ENCODE measurements around the gene RAI1. TPM values are rescaled to one million over a fixed set of nuclear protein-coding genes. Genes with fewer than 3 reads are reported as not detected.
A peak's percentile ranks its signal among the peaks of the same experiment; 100 is the strongest.

Gene RAI1
- total and polyA plus RNA-seq, 10 of the 15 experiments (the other 5 are each of a cell fraction or from before 2014, with no cell fraction given) = 0.66 to 37.7 (median 6.0) TPM

- Histone ChIP-seq H3K79me2 (ENCODE audit: control insufficient read depth, insufficient read depth, low read length) (no peaks in the 10 kb centered on the region; the same call in none of the 2 replicates), H3K27ac (ENCODE audit: control insufficient read depth, insufficient read depth) (no peak overlapping the region), H3K9ac (ENCODE audit: control insufficient read depth, insufficient read depth, low read length) (no peak overlapping the region), H4K20me1 (ENCODE audit: control insufficient read depth, insufficient read depth) (no peaks in the 10 kb centered on the region; the same call in 1 of the 2 replicates), H3K4me1 (ENCODE audit: control insufficient read depth, insufficient read depth, low read length) (peaks cover 15% of the 10 kb centered on the region), H3K4me2 (ENCODE audit: control insufficient read depth, insufficient read depth) (0 out of 2 replicates have a peak overlapping the region, but pooled peaks have one; percentile 30), H3K9me3 (replicated peaks; ENCODE audit: control insufficient read depth, insufficient read depth, low read length) (no peaks in the 10 kb centered on the region), H3K4me3 (peak overlapping the region; percentile 84), H2AFZ (ENCODE audit: control insufficient read depth, low read depth, low read length) (no peak overlapping the region), H3K36me3 (ENCODE audit: control insufficient read depth in 2 of 2, insufficient read depth in 2 of 2, low read length in 1 of 2) (peaks cover 0 to 4% of the 10 kb centered on the region in 2 experiments; a peak in 3 of 4 replicates), H3K27me3 (replicated peaks in 1 of 2; ENCODE audit: control insufficient read depth in 2 of 2, insufficient read depth in 2 of 2, low read length in 1 of 2) (no peaks in the 10 kb centered on the region)
- SMC1A ChIA-PET (ENCODE audit: uncharacterized antibody, unreplicated experiment) = no interaction called here
- POLR2A ChIA-PET = interaction anchor here (1.1 kb wide), 1 partner anchor 9 kb away, joined by 5 read pairs; no protein-coding TSS in a partner anchor
- CTCF ChIA-PET = interaction anchor here (1.0 to 1.6 kb wide), 2 partner anchors 9 to 44 kb away, joined by 4 read pairs; no protein-coding TSS in a partner anchor
- 97% methylated on average over 23 of the region's 23 CpGs for WGBS (ENCODE audit: insufficient coverage, insufficient replicate concordance, low lambda C conversion rate, missing lambda C conversion rate)
- FAIRE-seq (no peak), DNase-seq (ENCODE audit: low read depth, low spot score) (no peak), ATAC-seq (no peak)
- BruUV-seq (replicated peaks) = no TSS peak
- intact Hi-C loops (cut with micrococcal nuclease; ENCODE audit: unreplicated experiment) = no loop called here
- in situ Hi-C loops (cut with MboI) = no loop called here
- no peak for TF ChIP-seq YBX1 (IDR thresholded peaks at IDR 0.05)
- no peak for TF ChIP-seq IKZF2 (IDR thresholded peaks at IDR 0.05)
- TF ChIP-seq, protein P1, sequence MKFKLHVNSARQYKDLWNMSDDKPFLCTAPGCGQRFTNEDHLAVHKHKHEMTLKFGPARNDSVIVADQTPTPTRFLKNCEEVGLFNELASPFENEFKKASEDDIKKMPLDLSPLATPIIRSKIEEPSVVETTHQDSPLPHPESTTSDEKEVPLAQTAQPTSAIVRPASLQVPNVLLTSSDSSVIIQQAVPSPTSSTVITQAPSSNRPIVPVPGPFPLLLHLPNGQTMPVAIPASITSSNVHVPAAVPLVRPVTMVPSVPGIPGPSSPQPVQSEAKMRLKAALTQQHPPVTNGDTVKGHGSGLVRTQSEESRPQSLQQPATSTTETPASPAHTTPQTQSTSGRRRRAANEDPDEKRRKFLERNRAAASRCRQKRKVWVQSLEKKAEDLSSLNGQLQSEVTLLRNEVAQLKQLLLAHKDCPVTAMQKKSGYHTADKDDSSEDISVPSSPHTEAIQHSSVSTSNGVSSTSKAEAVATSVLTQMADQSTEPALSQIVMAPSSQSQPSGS (IDR thresholded peaks at IDR 0.05; ENCODE audit: low read length) = no peak
- no peak for TF ChIP-seq KAT2A (conservative IDR thresholded peaks at IDR 0.05; ENCODE audit: control insufficient read depth, low read depth, low read length)
- TF ChIP-seq, protein P2, sequence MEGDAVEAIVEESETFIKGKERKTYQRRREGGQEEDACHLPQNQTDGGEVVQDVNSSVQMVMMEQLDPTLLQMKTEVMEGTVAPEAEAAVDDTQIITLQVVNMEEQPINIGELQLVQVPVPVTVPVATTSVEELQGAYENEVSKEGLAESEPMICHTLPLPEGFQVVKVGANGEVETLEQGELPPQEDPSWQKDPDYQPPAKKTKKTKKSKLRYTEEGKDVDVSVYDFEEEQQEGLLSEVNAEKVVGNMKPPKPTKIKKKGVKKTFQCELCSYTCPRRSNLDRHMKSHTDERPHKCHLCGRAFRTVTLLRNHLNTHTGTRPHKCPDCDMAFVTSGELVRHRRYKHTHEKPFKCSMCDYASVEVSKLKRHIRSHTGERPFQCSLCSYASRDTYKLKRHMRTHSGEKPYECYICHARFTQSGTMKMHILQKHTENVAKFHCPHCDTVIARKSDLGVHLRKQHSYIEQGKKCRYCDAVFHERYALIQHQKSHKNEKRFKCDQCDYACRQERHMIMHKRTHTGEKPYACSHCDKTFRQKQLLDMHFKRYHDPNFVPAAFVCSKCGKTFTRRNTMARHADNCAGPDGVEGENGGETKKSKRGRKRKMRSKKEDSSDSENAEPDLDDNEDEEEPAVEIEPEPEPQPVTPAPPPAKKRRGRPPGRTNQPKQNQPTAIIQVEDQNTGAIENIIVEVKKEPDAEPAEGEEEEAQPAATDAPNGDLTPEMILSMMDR (IDR thresholded peaks at IDR 0.05 in 2 of 3, conservative IDR thresholded peaks at IDR 0.05 in 1 of 3; ENCODE audit: control insufficient read depth in 2 of 3, extremely low read depth in 1 of 3, insufficient read depth in 1 of 3, low read depth in 3 of 3, low read length in 3 of 3) = no peak
- no peak; the same call in 1 of the 2 replicates for TF ChIP-seq MLLT1 (IDR thresholded peaks at IDR 0.05)
- TF ChIP-seq ETV6 (conservative IDR thresholded peaks at IDR 0.05 in 1 of 2, IDR thresholded peaks at IDR 0.05 in 1 of 2; ENCODE audit: borderline replicate concordance in 1 of 2, low read depth in 1 of 2) = no peak
- TF ChIP-seq, protein P3, sequence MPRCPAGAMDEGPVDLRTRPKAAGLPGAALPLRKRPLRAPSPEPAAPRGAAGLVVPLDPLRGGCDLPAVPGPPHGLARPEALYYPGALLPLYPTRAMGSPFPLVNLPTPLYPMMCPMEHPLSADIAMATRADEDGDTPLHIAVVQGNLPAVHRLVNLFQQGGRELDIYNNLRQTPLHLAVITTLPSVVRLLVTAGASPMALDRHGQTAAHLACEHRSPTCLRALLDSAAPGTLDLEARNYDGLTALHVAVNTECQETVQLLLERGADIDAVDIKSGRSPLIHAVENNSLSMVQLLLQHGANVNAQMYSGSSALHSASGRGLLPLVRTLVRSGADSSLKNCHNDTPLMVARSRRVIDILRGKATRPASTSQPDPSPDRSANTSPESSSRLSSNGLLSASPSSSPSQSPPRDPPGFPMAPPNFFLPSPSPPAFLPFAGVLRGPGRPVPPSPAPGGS (IDR thresholded peaks at IDR 0.05; ENCODE audit: borderline replicate concordance, insufficient read depth, low read depth, low read length, poor library complexity, severe bottlenecking) = peak; percentile 83
- no peak for TF ChIP-seq USF2 (IDR thresholded peaks at IDR 0.05; ENCODE audit: borderline replicate concordance, low read depth, low read length)
- no peak for TF ChIP-seq RFX5 (IDR thresholded peaks at IDR 0.05; ENCODE audit: low read depth, low read length)
- peak; percentile 57; the same call in 1 of the 2 replicates for TF ChIP-seq HDGF (IDR thresholded peaks at IDR 0.05)
- TF ChIP-seq RUNX3 (IDR thresholded peaks at IDR 0.05; ENCODE audit: low read length) = no peak
- no peak for TF ChIP-seq ZNF24 (IDR thresholded peaks at IDR 0.05)
- peak; percentile 4 for TF ChIP-seq PBX3 (IDR thresholded peaks at IDR 0.05; ENCODE audit: insufficient replicate concordance, low read depth, low read length)
- TF ChIP-seq MTA2 (IDR thresholded peaks at IDR 0.05; ENCODE audit: low read depth) = no peak
- RAD21 ChIA-PET (ENCODE audit: unreplicated experiment) = interaction anchor here (0.7 to 1.1 kb wide), 2 partner anchors 8 to 32 kb away, joined by 3 to 4 read pairs; no protein-coding TSS in a partner anchor
Observed at GRCh38 chr17:17722906-17723353, 41.7 kb downstream of the RAI1 start.
